Lung (tissue), 12 donors: ENCODE data around the gene LY6G6D. TPM values are rescaled to one million over a fixed set of nuclear protein-coding genes. Genes with fewer than 3 reads are reported as not detected.

Experiments used
- ATAC-seq: fragments of 200-7000 bp; cut with Tn5 transposase; one replicate; pipeline ENCODE4 v1.9.1; 2020; ENCODE audit warnings: moderate number of reproducible peaks; ENCODE audit not compliant: insufficient read depth, low FRiP score
- DNase-seq, 3 donors: peaks; one replicate each; pipeline ENCODE4 v3.0.0-alpha.2; 2013 to 2017
- H3K27ac ChIP-seq, 2 donors: one replicate each; pipeline ENCODE4 v1.5.1; 2013; ENCODE audit warnings: mild to moderate bottlenecking in 2 of 2, moderate library complexity in 2 of 2, control low read depth in 1 of 2, inconsistent platforms in 1 of 2, low read depth in 1 of 2, low read length in 1 of 2
- H3K27me3 ChIP-seq, 3 donors: one replicate each; pipeline ENCODE4 v1.5.1; 2013; ENCODE audit warnings: low read length in 2 of 3; ENCODE audit not compliant: control insufficient read depth in 3 of 3, insufficient read depth in 3 of 3
- H3K36me3 ChIP-seq, 4 donors: one replicate each; pipeline ENCODE4 v1.5.1; 2013; ENCODE audit warnings: low read length in 4 of 4, mild to moderate bottlenecking in 1 of 4, moderate library complexity in 1 of 4; ENCODE audit not compliant: control insufficient read depth in 4 of 4, insufficient read depth in 4 of 4
- H3K4me1 ChIP-seq, 5 donors: one replicate each; pipeline ENCODE4 v1.5.1; 2013; ENCODE audit warnings: low read length in 5 of 5, mild to moderate bottlenecking in 2 of 5, moderate library complexity in 1 of 5; ENCODE audit not compliant: control insufficient read depth in 5 of 5, insufficient read depth in 5 of 5
- H3K4me3 ChIP-seq: one replicate; pipeline ENCODE4 v1.5.1; 2013; ENCODE audit warnings: mild to moderate bottlenecking, control low read depth, moderate library complexity
- H3K9ac ChIP-seq, 2 donors: one replicate each; pipeline ENCODE4 v1.5.1; 2013; ENCODE audit warnings: low read length in 2 of 2, control low read depth in 1 of 2; ENCODE audit not compliant: insufficient read depth in 1 of 2
- H3K9me3 ChIP-seq, 4 donors: one replicate each; pipeline ENCODE4 v1.5.1; 2013; ENCODE audit warnings: low read length in 3 of 4, mild to moderate bottlenecking in 1 of 4, moderate library complexity in 1 of 4; ENCODE audit not compliant: control insufficient read depth in 4 of 4, insufficient read depth in 3 of 4
- CTCF ChIP-seq: IDR thresholded peaks from 2 replicates; pipeline ENCODE4 v1.5.1; 2012; ENCODE audit warnings: mild to moderate bottlenecking; ENCODE audit errors: control extremely low read depth, extremely low read depth
- WGBS, 2 donors: extraction: QIAGEN DNeasy Blood & Tissue Kit; methylation state at CpG; one replicate each; pipeline ENCODE4 v1.1.7; 2013; 5-methylcytosine and 5-hydroxymethylcytosine counted together
- polyA plus RNA-seq, 2 donors: library from polyadenylated mRNA; stranded (reverse); fragments of 200-250 nt; gene quantifications; one replicate each; pipeline ENCODE4 v1.2.1, GENCODE V29; 2013
- total RNA-seq, 2 donors: library from RNA; depleted of rRNA in 1 of 2; stranded (reverse); fragments of >200 nt in 1 of 2; gene quantifications; one replicate each; pipeline ENCODE4 v1.2.1, GENCODE V29; 2014 to 2021
- donor health status: control.
- donor health status: control.
- donor health status: Bipolar disorder and iron deficiency.
- donor health status: healthy.
- donor health status: DM: yes; HTN: yes; CAD: no.

LY6G6D gene
- total and polyA plus RNA-seq, 4 donors: not detected

DNA sequence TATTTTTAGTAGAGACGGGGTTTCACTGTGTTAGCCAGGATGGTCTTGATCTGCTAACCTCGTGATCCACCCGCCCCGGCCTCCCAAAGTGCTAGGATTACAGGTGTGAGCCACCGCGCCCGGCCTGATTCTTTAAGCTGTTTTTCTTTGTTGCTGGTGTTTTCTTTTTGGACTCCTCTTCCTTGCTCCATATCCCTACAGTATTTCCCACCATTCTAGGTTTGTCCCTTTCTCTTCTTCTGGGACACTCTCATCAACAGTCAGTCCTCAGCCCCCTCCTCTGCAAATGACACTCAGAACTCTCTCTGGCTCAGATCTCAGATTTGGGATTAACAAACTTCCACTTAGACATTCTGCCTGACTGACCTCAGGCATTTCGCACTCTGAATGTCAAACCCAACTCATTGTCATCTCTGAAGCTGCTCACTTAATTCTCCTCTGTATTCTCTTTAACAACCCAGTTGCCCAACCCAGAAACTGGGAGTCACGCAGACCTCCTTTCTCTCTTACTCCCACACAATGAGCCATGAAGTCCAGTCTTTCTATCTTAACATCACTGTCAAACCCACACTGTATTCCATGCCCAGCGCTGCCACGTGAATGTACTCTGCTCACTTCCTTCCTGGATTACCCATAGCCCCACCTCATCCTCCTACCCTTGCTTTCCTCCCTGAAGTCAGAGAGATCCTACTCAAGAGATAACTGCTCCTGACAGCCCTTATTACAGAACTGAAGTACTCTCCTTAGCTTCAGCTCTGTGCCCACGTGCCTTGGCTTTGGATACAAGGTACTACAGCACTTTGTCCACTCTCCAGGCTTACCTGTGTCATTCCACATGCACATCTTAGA lies 10.6 kb downstream of the LY6G6D start:
- Histone ChIP-seq H3K4me1 (peaks cover 0 to 16% (median 6%) of the 10 kb centered on the region in 5 donors), H3K36me3 (peaks cover 0 to 26% (median 16%) of the 10 kb centered on the region in 4 donors), H3K27me3 (no peaks in the 10 kb centered on the region), H3K4me3 (no peak overlapping the region), H3K27ac (peak overlapping the region in 1 of 2 donors; percentile 37), H3K9me3 (no peaks in the 10 kb centered on the region), H3K9ac (no peak overlapping the region)
- no peak for TF ChIP-seq CTCF
- ATAC-seq (no peak), DNase-seq (no peak)
- 75 to 83% methylated on average over 12 of the region's 12 CpGs for WGBS, 2 donors

DNA sequence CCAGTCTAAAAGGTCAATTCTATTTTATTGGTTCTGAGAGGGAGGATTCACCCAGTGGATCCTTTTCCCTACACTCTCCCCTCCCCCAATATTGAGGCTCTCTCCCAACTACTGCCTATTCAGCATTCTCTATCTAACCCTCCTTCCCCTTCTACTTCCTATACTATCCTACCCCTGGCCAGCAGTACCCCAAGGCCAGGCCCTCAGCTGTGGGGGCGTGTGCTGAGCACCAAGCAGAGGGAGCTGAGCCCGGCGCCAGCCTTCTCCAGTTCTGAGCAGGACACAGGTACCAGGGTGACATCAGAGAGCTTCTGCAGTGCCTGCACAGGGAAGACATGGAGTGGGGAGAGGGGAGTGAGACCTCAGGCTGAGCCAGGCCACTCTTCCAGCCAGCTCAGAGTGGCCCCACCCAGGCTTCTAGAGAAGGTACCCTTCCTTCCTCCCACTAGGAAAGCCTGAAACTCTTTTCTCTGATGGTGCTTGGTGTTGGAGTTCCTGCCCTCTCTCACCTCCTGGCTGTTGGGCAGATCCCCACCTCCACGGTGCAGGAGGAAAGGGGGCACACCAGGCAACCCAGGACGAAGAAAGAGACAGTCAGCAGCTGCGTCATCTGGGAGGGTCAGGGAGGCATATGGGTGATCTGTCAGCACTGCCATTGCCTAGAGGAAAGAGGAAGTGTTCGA lies 12.0 kb downstream of the LY6G6D start:
- ATAC-seq: no peak
- Histone ChIP-seq H3K9me3 (no peaks in the 10 kb centered on the region), H3K36me3 (peaks cover 5 to 34% (median 24%) of the 10 kb centered on the region in 4 donors), H3K4me1 (peaks cover 0 to 16% (median 6%) of the 10 kb centered on the region in 5 donors), H3K27me3 (no peaks in the 10 kb centered on the region), H3K27ac (peak overlapping the region in 1 of 2 donors; percentile 80), H3K9ac (no peak overlapping the region), H3K4me3 (no peak overlapping the region)
- 54 to 58% methylated on average over 7 of the region's 7 CpGs for WGBS, 2 donors
- no peak for DNase-seq
- TF ChIP-seq CTCF: no peak

GRCh38 chr6:31727717-31728671 lies 12.8 kb downstream of the LY6G6D start:
- Histone ChIP-seq H3K27ac (peak overlapping the region in 1 of 2 donors; percentile 90), H3K36me3 (peaks cover 5 to 35% (median 26%) of the 10 kb centered on the region in 4 donors), H3K4me3 (peak overlapping the region; percentile 36), H3K9me3 (no peaks in the 10 kb centered on the region), H3K4me1 (peaks cover 0 to 16% (median 6%) of the 10 kb centered on the region in 5 donors), H3K9ac (peak overlapping the region; percentile 36 to 41), H3K27me3 (no peaks in the 10 kb centered on the region)
- TF ChIP-seq CTCF: no peak
- no peak for DNase-seq
- WGBS, 2 donors: 75 to 77% methylated on average over 41 of the region's 41 CpGs
- no peak for ATAC-seq
